GM18505 (cell line): ENCODE data around the gene GSS.

Experiments
- ATAC-seq: cut with Tn5 transposase; IDR thresholded peaks from one replicate; pipeline ENCODE4 v1.9.1; 2021; ENCODE audit not compliant: unreplicated experiment
- POLR2A ChIP-seq: IDR thresholded peaks from 4 replicates; pipeline ENCODE4 v1.6.1; 2011; ENCODE audit warnings: borderline replicate concordance; ENCODE audit not compliant: insufficient read depth, insufficient read length; ENCODE audit errors: extremely low read depth

The GSS gene

GRCh38 chr20:34955231-34956040 lies at the start of gene GSS, which contains the start of gene MYH7B:
Gene GSS, minus strand, starts transcription at chr20:34955806. Its CDS starts 3,954 bp downstream, at chr20:34951852.
Gene MYH7B, plus strand, starts transcription at chr20:34955868. Its CDS starts 22,138 bp downstream, at chr20:34978006.
- peak; percentile 86 for ATAC-seq
- peak; percentile 84 for TF ChIP-seq POLR2A

GRCh38 chr20:35004749-35005462 lies 49.3 kb upstream of the GSS start:
- no peak for TF ChIP-seq POLR2A
- ATAC-seq: no peak

- no peak for TF ChIP-seq POLR2A
- ATAC-seq: no peak
These were observed 48.6 kb upstream of the GSS start for GRCh38 chr20:35004051-35004725.

- no peak for ATAC-seq
These were observed 47.8 kb upstream of the GSS start for GRCh38 chr20:35003211-35004031.

GRCh38 chr20:35002426-35003210 lies 47.0 kb upstream of the GSS start:
- no peak for ATAC-seq
- TF ChIP-seq POLR2A: no peak

More at GRCh38 chr20:35003211-35004031, 47.8 kb upstream of the GSS start:
- TF ChIP-seq POLR2A: no peak

GRCh38 chr20:35001596-35002362 lies 46.2 kb upstream of the GSS start:
- no peak for ATAC-seq
- no peak for TF ChIP-seq POLR2A

GRCh38 chr20:35000922-35001595 lies 45.5 kb upstream of the GSS start:
- TF ChIP-seq POLR2A: no peak
- no peak for ATAC-seq

- TF ChIP-seq POLR2A: no peak
These were observed 44.8 kb upstream of the GSS start for GRCh38 chr20:35000311-35000921.

GRCh38 chr20:34999782-35000181 lies 44.2 kb upstream of the GSS start:
- ATAC-seq: no peak
- TF ChIP-seq POLR2A: no peak

More at GRCh38 chr20:35000311-35000921, 44.8 kb upstream of the GSS start:
- no peak for ATAC-seq

GRCh38 chr20:34999021-34999451 lies 43.4 kb upstream of the GSS start:
- no peak for ATAC-seq

More at GRCh38 chr20:34999021-34999451, 43.4 kb upstream of the GSS start:
- no peak for TF ChIP-seq POLR2A
